ENCODE measurements around the gene VWC2L. TPM values are rescaled to one million over a fixed set of nuclear protein-coding genes. Genes with fewer than 3 reads are reported as not detected.

The VWC2L gene
- polyA plus RNA-seq, 1 donor from 2014 or later, result 0.31 TPM

DNA sequence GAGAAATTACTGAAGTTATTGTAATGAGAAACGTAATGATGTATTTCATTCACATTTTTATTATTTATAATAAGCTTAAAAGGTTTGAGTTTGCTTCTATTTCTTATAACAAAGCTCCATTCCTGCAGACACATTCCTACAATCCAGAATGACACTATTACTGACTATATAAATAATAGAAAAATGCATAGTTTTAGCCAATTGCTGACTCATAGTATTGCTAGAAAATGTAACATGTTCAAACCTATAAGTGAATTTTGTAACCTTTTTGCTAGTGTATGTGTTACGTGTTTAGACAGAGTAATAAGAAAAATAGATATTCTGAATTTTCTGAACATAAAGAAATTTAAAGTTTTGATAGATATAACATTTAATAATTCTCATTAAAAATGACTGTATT lies 9.3 kb upstream of the VWC2L start:
- no peak for TF ChIP-seq EP300 (conservative IDR thresholded peaks at IDR 0.05; ENCODE audit: poor library complexity, severe bottlenecking)
- TF ChIP-seq EZH2 (IDR thresholded peaks at IDR 0.05; ENCODE audit: borderline replicate concordance, insufficient read depth, low read length, poor library complexity, severe bottlenecking), result no peak
- no peak for TF ChIP-seq SMC3 (conservative IDR thresholded peaks at IDR 0.05; ENCODE audit: poor library complexity)
- TF ChIP-seq, protein P1, sequence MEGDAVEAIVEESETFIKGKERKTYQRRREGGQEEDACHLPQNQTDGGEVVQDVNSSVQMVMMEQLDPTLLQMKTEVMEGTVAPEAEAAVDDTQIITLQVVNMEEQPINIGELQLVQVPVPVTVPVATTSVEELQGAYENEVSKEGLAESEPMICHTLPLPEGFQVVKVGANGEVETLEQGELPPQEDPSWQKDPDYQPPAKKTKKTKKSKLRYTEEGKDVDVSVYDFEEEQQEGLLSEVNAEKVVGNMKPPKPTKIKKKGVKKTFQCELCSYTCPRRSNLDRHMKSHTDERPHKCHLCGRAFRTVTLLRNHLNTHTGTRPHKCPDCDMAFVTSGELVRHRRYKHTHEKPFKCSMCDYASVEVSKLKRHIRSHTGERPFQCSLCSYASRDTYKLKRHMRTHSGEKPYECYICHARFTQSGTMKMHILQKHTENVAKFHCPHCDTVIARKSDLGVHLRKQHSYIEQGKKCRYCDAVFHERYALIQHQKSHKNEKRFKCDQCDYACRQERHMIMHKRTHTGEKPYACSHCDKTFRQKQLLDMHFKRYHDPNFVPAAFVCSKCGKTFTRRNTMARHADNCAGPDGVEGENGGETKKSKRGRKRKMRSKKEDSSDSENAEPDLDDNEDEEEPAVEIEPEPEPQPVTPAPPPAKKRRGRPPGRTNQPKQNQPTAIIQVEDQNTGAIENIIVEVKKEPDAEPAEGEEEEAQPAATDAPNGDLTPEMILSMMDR (IDR thresholded peaks at IDR 0.05; ENCODE audit: poor library complexity, severe bottlenecking), result no peak
- TF ChIP-seq POLR2AphosphoS5 (IDR thresholded peaks at IDR 0.05), result no peak
- TF ChIP-seq TAF1 (IDR thresholded peaks at IDR 0.05; ENCODE audit: low read depth), result no peak
- TF ChIP-seq, protein P2, sequence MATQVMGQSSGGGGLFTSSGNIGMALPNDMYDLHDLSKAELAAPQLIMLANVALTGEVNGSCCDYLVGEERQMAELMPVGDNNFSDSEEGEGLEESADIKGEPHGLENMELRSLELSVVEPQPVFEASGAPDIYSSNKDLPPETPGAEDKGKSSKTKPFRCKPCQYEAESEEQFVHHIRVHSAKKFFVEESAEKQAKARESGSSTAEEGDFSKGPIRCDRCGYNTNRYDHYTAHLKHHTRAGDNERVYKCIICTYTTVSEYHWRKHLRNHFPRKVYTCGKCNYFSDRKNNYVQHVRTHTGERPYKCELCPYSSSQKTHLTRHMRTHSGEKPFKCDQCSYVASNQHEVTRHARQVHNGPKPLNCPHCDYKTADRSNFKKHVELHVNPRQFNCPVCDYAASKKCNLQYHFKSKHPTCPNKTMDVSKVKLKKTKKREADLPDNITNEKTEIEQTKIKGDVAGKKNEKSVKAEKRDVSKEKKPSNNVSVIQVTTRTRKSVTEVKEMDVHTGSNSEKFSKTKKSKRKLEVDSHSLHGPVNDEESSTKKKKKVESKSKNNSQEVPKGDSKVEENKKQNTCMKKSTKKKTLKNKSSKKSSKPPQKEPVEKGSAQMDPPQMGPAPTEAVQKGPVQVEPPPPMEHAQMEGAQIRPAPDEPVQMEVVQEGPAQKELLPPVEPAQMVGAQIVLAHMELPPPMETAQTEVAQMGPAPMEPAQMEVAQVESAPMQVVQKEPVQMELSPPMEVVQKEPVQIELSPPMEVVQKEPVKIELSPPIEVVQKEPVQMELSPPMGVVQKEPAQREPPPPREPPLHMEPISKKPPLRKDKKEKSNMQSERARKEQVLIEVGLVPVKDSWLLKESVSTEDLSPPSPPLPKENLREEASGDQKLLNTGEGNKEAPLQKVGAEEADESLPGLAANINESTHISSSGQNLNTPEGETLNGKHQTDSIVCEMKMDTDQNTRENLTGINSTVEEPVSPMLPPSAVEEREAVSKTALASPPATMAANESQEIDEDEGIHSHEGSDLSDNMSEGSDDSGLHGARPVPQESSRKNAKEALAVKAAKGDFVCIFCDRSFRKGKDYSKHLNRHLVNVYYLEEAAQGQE (IDR thresholded peaks at IDR 0.05; ENCODE audit: borderline replicate concordance), result no peak
- no peak for TF ChIP-seq MXI1 (conservative IDR thresholded peaks at IDR 0.05; ENCODE audit: poor library complexity, severe bottlenecking)
- TF ChIP-seq RAD21 (conservative IDR thresholded peaks at IDR 0.05), result no peak
- Histone ChIP-seq H2AFZ (ENCODE audit: low read depth, low read length) (no peak overlapping the region), H3K27ac (ENCODE audit: low read length) (no peak overlapping the region), H3K9me3 (ENCODE audit: low read length) (no peaks in the 10 kb centered on the region), H3K79me2 (replicated peaks; ENCODE audit: insufficient read depth, low read length) (no peaks in the 10 kb centered on the region), H4K20me1 (ENCODE audit: insufficient read depth) (no peaks in the 10 kb centered on the region), H3K4me3 (ENCODE audit: low read length) (no peak overlapping the region), H3K9ac (ENCODE audit: low read length) (no peak overlapping the region), H3K36me3 (ENCODE audit: insufficient read depth, low read length) (no peaks in the 10 kb centered on the region), H3K27me3 (ENCODE audit: insufficient read depth, low read depth, low read length) (no peaks in the 10 kb centered on the region), H3K9me2 (ENCODE audit: insufficient read depth, low read length) (no peaks in the 10 kb centered on the region), H3F3A (ENCODE audit: insufficient read depth, low read length, poor library complexity, severe bottlenecking) (no peaks in the 10 kb centered on the region), H3K4me2 (ENCODE audit: low read length) (no peak overlapping the region)

DNA sequence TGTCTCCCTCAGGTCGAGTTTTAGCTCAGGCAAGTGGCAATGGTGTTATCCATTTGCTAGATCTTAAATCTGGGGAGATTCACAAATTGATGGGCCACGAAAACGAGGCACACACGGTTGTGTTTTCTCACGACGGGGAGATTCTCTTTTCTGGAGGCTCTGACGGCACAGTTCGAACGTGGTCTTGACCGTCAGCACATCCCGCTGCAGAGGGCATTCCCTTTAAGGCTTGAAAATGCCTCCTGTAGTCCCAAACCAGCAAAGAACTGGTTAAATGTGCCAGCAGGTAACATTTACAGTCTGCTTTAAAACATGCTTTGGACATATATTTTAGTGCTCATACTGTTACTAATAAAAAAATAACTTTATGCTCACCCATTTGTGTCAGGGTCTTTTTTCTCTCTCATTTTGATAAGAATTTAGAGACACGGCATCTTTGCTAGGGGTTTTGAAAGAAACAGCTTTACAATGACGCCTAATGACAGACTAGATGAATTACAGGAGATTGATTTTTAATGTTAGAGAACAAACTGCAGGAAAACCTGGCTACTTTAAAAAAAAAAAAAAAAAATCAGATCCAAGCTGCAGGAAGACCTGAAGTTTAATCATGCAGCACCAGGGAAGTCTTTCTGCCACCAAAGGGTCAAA lies 602 bp upstream of the VWC2L start:
- Histone ChIP-seq H3K4me2 (ENCODE audit: low read length) (peak overlapping the region; percentile 65), H3K27me3 (ENCODE audit: insufficient read depth, low read depth, low read length) (no peaks in the 10 kb centered on the region), H4K20me1 (ENCODE audit: insufficient read depth) (no peaks in the 10 kb centered on the region), H3K9me2 (ENCODE audit: insufficient read depth, low read length) (no peaks in the 10 kb centered on the region), H3K79me2 (replicated peaks; ENCODE audit: insufficient read depth, low read length) (no peaks in the 10 kb centered on the region), H3K9me3 (ENCODE audit: low read length) (no peaks in the 10 kb centered on the region), H2AFZ (ENCODE audit: low read depth, low read length) (no peak overlapping the region), H3K4me3 (ENCODE audit: low read length) (peak overlapping the region; percentile 57), H3F3A (ENCODE audit: insufficient read depth, low read length, poor library complexity, severe bottlenecking) (no peaks in the 10 kb centered on the region), H3K27ac (ENCODE audit: low read length) (no peak overlapping the region), H3K36me3 (ENCODE audit: insufficient read depth, low read length) (no peaks in the 10 kb centered on the region), H3K9ac (ENCODE audit: low read length) (peak overlapping the region; percentile 17)
- TF ChIP-seq SMC3 (conservative IDR thresholded peaks at IDR 0.05; ENCODE audit: poor library complexity), result peak; percentile 67
- TF ChIP-seq, protein P1 (IDR thresholded peaks at IDR 0.05; ENCODE audit: poor library complexity, severe bottlenecking), result peak; percentile 56
- no peak for TF ChIP-seq MXI1 (conservative IDR thresholded peaks at IDR 0.05; ENCODE audit: poor library complexity, severe bottlenecking)
- peak; percentile 68 for TF ChIP-seq RAD21 (conservative IDR thresholded peaks at IDR 0.05)
- no peak for TF ChIP-seq TAF1 (IDR thresholded peaks at IDR 0.05; ENCODE audit: low read depth)
- TF ChIP-seq, protein P2 (IDR thresholded peaks at IDR 0.05; ENCODE audit: borderline replicate concordance), result no peak
- TF ChIP-seq POLR2AphosphoS5 (IDR thresholded peaks at IDR 0.05), result no peak
- no peak for TF ChIP-seq EZH2 (IDR thresholded peaks at IDR 0.05; ENCODE audit: borderline replicate concordance, insufficient read depth, low read length, poor library complexity, severe bottlenecking)
- no peak for TF ChIP-seq EP300 (conservative IDR thresholded peaks at IDR 0.05; ENCODE audit: poor library complexity, severe bottlenecking)
